LoVo (cell line): ENCODE measurements around the gene KNDC1.
"Not testable (repeated sequence)": the region's sequence is repeated elsewhere in the genome, so short reads cannot be mapped to it uniquely, and the experiment has no call there.

ENCODE experiments used
- DNase-seq: peaks from one replicate; pipeline ENCODE4 v3.0.0-alpha.2; 2016; ENCODE audit warnings: low spot score

The KNDC1 gene

DNA sequence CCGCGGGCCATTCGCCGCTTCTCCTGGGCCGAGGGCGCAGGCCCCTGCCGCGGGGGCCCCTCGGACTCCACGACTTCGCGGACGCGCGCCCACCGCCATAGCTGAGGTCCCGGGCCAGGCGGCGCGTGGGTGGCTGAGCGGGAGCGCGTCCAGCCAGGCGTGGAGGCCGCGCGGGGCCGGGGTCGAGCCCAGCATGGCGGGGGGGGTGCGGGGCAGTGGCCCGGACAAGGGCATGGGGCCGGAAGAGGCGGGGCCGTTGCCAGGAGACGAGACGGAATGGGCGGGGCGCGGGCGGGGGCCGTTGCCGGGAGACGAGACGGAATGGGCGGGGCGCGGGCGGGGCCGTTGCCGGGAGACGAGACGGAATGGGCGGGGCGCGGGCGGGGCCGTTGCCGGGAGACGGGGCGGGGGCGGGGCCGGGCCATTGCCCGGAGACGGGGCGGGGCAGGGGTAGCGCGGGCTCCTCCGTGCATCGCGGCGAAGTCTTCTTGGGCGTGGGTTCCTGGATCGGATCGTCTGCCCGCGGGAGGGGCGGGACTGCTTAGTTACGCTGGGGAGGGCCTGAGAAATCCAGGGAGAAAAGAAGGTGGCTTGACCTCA, 101.8 kb downstream of the KNDC1 start:
- DNase-seq: peak; percentile 69

DNA sequence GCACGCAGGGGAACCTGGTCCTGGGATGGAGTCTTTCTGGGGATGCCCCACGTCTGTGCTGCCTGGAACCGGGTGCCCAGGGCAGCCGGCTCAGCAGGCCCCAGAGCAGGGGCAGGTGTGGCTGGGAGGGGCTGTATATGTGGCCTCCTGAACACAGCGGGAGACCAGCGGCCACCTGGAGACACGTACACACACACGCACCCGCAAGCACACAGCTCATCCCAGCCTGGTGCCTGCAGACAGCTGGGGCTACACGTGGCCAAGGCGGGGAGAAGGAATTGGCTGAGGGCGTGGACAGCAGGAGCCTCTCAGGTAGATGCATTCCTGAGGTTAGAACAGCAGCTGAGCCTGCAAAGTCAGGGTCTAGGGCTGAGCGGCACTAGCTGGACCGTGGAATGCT, 102.7 kb downstream of the KNDC1 start:
- no peak for DNase-seq

DNA sequence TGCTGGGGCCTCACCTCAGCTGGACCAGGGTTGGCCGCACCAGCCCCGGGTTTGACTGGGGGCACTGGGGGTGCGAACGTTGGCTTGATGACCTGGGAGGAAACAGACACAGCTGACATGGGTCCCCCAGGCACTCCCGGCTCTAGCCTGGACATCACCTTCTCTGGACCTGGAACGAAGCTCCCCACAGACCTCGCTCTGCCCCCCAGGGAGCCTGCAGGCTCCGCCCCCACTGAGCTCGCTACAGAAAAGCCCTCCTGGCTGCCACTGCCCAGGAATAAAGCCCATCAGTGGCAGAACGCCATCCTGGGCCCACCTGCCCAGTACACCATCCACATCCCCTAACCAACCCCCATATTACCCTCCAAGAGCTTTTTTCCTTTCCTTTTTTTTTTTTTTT, 103.7 kb downstream of the KNDC1 start:
- DNase-seq: no peak

DNA sequence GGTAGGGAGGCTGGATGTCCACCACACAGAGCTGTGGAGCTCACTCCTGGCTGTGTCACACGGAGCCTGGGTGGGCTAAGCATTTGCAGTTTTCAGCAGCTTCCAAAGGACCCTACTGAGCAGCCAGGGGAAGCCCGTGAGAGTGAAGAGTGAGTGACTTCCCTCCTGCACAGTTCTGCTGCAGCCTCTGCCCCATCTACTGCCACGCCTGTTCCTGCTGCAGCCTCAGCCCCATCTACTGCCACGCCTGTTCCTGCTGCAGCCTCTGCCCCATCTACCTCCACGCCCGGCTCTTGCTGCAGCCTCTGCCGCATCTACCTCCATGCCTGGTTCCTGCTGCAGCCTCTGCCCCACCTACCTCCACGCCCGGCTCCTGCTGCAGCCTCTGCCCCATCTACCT, 104.4 kb downstream of the KNDC1 start:
- DNase-seq: no peak

DNA sequence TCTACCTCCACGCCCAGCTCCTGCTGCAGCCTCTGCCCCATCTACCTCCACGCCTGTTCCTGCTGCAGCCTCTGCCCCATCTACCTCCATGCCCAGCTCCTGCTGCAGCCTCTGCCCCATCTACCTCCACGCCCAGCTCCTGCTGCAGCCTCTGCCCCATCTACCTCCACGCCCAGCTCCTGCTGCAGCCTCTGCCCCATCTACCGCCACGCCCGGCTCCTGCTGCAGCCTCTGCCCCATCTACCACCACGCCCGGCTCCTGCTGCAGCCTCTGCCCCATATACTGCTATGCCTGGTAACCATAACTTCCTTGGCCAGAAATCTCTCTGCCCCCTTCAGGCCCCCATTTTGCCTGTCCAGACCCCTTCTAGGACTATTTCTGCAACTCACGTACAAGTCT, 105.0 kb downstream of the KNDC1 start:
- not testable (repeated sequence) for DNase-seq

DNA sequence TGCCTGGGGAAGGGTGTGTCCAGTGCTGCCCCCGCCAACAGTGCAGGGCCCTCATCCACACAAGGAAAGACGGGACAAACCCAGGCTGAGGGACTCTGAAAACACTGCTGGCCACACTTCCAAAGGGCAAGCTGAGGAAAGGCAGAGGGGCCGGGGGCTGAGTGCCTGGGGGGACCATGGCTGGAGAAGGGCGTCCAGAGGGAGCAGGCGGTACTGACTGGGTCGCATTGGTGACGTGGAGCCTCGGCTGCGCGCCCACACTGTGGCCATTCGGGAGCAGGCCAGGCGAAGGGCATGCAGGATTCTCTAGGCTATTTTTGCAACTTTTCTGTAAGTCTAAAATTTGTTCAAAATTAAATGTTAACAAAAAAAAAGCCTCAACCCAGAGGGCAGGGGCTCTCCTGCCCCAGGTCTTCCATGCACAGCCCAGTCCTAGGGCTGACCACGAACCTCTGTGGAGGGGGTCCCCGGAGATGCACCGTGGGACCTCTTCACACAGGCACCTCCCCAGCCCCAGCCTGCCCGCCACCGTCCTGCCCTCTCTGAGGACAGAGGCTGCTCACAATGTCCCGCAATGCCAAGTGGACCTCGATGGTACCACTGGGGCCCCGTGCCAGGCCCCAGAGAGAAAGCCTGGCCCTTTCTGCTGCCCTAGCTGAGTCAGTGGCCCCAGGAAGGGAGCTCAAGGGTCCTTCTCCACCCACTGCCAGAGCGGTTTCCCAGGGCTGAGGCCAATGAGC, 106.2 kb downstream of the KNDC1 start:
- no peak for DNase-seq

DNA sequence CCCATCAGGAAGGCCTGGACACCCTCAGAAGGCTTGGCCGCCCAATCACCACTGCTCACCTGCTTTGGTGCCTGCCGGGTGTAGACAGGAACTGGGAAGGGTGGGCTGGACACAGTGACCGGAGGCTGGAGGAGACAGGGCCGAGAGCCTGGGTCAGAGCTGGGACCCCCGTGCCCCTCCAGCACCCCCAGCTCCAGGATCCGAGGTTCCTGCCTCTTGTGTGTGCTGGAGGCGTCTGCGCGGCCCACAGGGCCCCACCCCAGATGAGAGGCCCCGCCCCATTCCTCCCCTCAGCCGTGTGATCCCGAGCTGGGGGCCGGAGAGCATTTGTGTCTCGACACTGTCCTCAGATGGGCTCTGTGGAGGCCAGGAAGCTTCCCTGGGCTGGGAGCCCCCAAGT, 107.3 kb downstream of the KNDC1 start:
- DNase-seq: no peak

DNA sequence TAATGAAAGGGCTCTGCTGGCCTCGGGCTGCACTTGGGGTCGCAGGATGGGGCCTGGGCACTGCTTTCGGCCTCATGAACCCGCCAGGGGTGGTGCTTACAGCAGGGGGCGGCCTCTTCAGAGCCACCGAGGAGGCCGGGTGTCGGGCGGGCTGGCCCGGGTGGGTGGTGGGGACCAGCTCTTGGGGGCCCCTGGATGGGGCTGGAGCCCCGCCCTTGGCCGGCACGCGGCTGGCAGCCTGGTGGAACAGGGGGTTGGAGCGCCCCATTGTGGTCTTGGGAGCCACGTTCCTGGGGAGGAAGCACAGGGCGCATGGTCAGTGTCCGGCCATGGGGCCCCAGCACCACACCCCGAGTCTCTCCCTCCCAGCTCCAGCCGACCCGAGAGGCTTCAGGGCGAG, 107.8 kb downstream of the KNDC1 start:
- DNase-seq: no peak

DNA sequence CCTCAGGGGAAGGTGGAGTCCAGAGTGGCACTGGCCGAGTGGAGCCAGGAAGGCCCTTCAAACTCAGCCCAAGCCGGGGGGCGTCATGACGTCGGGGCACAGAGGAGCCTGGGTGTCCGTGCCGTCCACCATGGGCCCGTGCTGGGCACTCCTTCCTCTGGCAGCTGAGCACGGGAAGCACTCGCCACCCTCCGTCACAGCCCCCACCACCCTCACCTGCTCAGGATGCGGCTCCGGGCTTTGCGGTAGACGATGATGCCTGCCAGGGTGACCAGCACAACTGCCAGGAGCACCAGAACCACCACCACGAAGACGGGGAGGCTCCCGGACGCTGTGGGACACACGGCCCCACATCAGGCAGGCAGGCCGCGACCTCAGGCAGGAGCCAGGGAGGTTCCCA, 108.5 kb downstream of the KNDC1 start:
- DNase-seq: no peak

DNA sequence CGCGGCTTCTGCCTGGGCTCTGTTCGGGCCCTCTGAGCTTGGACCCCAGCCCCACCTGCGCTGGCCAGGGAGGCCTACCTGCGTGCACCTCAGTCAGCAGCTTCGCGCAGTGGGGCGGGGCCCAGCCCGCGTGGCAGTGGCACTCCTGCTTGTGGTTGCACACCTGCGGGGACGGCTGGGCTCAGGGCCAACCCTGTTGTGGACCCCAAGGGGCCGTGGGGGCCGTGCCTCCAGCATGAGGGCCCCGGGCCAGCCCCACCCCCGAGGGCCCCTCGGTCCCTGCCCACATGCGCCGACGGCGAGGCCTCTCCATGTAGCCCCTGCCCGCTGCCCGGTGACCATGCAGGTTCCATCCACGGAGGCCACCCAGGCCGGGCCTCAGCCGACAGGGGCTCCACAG, 109.3 kb downstream of the KNDC1 start:
- no peak for DNase-seq

DNA sequence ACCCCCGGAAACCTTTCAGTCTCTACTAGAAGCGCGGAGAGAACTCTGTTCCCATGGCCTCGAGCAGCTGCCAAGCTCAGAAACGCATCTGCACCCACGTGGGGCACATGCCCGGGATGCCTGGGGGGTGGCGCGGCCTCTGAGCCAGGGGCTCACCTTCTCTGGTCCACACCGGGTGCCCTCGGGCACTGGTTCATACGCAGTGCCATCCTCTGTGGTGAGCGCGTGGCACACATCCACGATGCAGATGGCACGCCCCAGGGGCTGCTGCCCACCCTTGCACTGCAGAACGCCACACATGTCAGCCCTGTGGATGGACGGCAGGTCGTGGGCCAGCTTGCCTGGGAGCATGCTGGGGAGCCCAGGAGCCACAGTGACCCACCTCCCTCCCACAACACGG, 110.2 kb downstream of the KNDC1 start:
- DNase-seq: no peak

DNA sequence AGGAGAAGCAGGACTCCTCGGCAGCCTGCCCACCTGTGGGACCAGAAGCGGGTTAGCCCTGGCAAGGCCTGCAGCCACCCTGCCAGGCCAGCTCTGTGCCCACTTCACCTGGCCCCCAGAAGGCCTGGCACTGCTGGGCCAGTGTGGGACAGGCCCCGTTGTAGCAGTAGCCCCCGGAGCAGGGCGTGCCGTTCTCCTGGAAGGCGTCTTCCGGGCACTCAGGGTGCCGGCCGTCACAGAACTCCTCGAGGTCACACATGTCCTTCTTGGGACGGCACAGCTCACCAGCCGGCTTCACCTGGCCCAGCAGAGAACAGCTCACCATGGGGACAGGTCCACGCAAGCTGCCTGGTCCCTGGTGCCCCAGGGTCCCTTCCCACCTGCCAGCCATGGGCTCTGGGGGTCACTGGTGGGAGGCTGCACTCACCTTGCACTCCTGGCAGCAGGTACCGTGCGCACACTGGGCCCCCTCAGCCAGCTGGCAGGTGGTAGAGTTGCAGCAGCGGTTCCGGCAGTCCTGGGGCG, 110.8 kb downstream of the KNDC1 start:
- DNase-seq: no peak

DNA sequence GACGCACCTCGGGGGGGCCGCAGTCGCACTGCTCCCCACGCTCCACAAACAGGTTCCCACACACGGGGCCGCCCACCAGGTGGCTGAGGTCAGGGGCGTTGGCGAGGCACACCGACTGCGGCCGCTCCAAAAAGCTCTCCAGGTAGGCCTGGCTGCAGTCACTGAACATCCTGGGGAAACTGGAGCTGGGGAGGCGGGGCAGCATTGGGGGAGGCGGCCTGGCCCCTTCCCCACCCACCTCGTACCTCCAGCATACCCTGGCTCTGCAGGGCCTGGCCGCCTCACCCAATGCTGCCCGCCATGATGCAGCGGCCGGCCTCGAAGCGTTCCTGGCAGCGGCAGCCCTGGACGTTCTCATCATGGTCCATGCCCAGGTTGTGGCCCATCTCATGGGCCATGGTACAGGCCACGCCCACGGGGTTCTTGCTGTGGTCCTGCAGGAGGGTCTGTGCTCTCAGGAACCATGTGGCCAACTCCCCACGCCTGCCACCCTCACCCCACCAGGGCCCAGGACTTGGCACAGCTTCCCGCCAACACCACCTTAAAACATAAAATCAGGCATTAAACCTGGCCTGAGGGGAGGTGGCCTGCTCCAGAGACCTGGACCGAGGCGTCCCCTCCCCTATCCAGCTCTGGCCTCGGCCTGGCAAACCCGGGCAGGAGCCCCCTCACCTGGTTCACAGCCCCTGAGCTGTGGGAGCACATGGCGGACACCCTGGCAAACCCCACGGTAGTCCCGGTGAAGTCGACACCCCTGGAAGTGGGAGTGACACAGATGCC, 111.7 kb downstream of the KNDC1 start:
- DNase-seq: no peak

DNA sequence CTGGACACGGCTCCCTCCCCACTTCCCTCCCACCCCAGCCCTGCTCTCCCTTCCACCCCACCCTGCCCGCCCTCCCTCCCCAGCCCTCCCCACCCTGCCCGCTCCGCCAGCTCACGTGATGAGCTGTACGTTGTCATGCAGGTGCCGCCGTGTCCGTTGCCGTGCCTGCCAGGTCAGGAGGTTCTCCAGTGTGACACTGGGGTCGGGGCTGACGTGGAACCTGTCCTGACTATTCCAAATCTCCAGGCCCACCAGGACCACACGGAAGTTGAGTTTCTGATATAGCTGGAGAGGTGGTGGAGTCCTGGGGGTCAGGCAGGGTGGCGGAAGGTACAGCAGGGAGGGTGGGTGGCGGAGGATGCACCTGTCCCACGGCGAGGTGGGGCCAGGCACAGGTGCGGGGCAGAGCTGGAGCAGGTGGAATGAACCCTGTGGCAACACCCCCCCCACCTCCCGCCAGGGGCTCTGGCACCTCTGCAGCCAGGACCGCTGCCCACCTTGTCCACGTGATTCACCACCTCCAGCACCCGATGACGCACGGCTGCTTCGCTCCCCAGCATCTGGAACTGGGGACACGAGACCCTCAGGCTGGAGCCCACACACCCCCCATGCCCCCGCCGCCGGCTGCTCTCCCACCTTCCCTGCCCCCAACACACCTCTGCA, 112.4 kb downstream of the KNDC1 start:
- DNase-seq: no peak

DNA sequence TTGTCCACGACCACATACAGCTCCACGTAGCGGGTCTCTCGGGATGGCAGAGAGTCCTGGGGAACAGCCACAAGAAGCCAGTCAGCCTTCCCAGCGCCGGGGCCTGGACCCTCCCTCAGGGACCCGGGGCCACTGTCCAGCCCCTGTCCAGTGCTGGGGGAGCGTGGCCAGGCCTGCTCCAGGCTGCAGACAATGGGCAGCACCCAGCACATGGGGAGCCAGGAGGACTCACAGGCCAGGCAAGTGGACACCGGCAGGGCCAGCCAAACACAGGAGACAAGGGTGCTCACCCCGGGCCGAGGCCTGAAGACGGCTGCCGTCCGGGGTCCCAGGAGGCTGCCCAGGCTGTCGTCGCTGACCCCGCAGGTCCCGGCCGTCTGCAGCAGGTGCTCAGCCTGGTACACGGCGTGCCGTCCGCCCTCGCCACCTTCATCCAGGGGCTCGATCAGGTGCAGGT, 113.0 kb downstream of the KNDC1 start:
- DNase-seq: no peak

DNA sequence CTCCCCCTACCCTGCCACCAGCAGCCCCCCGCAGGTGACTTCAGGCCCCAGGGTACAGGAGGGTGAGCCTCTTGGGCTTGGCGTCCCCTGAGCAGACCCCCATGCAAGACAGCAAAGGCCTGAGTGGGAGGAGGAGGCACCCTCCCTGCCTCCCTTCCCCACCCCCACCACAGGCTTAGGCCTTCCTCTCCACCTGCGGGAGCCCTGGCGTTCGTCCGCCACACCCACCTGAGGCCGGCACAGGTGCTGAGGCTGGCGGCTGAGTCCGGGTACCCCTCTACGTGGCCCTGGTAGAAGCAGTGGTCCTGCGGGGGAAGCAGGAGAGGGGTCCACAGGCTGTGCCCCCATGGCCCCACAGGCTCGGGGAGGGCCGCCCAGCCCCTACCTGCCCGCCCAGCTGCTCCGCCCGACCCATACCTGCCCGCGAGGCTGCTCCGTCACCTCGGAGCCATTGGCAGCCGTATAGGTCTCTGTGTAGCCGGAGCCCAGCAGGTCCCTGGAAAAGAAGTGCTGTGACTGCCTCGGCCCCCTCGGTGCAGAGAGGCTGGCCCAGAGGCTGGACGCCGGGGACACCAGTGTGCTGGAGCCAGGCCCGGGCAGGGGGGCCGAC, 113.6 kb downstream of the KNDC1 start:
- no peak for DNase-seq

DNA sequence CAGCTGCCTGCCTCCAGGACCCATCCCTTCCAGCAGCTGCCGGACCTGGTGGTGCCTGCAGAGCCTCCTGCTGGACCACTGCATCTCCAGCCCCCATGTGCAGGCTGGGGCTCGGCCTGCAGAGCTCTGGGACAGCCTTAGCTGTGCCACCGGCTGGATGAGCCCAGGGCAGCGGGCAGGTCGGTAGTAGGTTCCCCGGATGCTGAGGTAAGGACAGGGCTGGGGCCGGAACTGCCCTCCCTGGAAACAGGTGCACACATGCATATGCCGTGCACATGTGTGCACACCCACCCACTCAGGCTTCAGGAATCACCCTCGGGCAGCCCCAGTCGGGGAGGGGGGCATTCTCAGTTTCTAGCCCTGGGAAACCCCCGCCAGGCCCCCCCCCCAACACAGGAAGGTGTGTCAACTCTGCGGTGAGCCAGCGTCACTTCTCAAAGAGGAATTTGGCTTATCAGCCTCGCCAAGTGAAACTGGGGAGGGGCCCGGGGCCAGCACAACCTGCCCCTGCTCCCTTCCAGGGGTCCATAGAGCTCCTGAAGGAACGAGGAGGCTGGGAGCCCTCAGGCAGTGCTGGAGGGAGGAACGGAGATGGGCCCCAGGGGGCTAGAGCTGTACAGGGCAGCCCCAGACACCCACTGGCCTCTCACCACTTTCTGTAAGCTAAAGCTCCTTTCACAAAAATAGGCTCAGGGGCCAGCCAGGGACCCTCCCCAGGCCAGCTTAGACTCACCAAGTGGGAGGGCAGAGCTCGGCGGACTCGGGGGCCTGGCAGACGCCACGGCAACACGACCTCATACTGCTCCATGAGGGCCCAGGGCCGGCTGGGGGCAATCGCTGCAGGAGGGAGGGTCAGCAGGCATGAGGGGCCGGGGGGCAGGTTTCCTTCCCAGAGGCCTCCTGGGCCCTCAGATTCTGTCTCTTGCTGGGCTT, 115.0 kb downstream of the KNDC1 start:
- no peak for DNase-seq

DNA sequence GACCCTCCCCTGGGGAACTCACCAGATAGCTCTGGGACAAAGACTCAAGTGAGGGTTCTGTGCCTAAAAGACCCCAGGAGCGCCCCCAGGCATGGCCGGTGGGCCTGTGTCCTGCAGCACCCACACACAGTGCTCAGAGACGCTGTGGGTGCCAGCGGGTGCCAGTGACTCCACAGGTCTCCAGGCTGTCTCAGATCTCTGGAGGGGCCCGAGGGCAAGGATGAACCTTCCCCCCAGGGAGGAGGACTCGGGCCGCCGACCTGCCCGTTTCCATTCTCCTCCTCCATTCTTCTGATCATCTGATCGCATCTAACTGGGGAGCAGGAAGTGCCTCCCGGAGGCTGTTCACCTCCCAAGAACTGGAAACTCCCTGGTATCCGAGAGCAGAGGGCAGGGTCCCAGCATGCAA, 115.7 kb downstream of the KNDC1 start:
- no peak for DNase-seq
